Measurements from ENCODE around the gene CCNQ.

CCNQ gene

GRCh38 chrX:153637121-153638040 is 38.4 kb upstream of the CCNQ start:
- no peak for DNase-seq

DNA sequence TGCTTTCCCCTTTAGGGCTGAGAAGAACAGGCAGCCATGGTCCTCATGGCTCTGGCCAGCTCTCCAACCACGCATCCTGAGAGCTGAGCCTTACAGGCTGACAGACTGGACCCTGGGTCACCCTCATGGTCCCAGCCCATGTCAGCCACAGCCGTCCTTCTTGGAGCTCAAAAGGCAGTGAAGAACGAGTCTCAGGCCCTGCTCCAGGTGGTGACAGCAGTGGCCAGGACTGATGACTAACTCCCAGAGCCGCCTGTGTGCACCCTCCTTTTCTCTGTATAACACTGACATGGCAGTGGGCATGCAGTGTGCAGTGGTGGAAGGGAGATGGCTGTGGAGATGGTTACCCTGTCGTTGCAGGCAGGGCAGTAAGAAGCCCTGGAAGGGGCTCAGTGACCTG is 37.8 kb upstream of the CCNQ start:
- no peak for DNase-seq

- peak; percentile 34 for DNase-seq
Observed at GRCh38 chrX:153635788-153636668, 37.1 kb upstream of the CCNQ start.

- no peak for DNase-seq
Observed at GRCh38 chrX:153635388-153635787, 36.4 kb upstream of the CCNQ start.

DNA sequence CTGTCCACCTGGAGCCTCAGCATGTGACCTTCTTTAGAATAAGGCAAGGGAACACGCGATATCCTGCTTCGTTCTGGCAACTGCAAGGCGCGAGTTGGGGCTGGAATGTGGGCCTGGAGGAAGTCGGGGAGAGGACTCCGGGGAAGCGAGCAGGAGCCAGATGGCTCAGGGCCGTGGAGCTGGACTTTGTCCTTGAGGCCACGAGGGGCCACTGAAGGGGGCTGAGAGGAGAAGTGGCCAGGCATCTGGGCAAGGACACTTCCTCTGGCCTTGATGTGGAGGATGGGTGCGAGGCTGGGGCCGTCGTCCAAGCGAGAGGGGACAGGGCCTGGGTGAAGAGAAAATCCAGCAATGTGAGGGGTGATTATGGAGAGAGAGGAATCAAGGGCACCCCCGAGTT is 35.9 kb upstream of the CCNQ start:
- no peak for DNase-seq

DNA sequence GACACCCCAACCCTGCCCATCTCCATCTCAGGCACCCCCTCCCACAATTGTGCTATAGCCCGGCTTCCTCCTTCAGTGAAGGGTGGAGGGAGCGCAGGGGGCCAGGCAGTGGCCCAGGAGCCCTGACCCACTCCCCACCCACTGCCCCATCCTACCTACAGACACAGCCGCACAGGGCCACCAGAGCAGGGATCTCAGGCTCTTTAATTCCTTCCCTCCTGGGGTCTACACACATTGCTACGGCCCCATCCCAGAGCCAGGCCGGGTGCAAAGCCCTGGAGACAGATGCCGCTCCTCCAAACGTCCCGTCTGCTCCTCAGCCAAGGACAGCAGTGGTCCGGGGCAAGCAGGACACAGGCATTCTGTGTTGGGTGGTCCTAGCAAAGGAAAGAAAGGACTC is 35.3 kb upstream of the CCNQ start:
- no peak for DNase-seq

- no peak for DNase-seq
Observed at GRCh38 chrX:153633607-153634180, 34.8 kb upstream of the CCNQ start.

- DNase-seq = no peak
Observed at GRCh38 chrX:153633048-153633447, 34.1 kb upstream of the CCNQ start.

DNA sequence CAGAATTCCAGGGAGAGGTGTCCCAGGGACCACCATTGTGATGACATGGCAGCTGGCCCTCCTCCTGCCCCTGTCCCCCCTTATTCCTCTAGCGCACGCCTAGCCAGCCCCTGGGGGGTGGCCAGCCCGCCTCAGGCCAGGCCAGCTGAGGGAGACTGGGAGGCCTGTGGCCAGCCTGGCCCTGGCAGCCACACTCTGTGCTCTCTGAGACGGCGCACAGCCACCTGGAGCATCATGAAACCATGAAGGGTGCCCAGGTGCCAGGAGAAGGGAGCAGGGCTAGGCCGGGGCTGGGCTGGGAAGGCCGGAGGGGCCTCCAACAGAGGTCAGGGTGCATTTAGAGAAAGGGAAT is 33.6 kb upstream of the CCNQ start:
- DNase-seq = no peak

DNA sequence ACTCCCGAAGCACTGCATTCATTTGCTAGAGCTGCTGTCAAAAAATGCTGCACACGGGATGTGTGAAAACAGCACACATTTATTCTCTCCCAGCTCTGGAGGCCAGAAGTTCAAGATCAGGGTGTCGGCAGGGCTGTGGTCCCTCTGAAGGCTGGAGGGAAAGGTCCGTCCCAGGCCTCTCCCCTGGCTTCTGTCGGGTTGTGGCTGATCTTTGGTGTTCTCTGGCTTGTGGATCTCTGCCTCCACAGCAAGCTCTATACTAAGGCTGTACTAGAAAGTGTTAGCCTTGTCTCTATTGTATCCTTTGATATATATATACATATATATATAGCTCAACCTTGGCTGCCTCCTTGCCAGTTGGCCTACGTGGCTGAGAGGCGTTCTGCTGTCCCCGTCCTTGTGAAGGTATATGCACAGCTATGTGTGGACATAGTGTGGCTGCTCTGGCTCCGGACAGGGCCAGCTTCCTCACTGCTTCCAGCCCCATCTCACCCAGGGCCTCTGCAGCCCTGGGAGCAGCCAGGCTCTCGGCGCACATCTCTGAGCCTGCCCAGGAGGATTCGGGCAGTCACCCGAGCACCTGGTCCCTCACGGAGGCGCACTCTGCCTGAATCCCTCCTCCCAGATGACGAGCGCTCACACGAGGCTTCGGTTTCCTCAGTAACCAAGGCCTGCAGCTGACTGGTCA is 33.1 kb upstream of the CCNQ start:
- no peak for DNase-seq

DNA sequence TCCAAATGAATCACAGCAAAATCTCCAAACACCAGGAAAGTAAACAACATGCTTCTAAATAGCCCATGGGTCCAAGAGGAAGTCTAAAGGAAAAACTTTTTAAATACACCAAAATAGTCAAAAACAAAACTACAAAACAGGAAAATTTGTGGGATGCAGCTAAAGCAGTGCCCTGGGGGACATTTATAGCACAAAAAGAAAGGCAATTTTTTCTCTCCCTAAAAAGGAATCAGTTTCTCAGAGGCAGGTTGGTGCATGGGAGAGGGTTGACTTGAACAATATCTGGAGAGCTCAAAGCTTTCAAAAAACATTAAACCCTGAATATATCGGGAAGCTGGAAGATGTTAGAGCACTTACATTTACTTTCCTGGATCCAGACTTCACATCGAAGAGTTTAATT is 32.4 kb upstream of the CCNQ start:
- no peak for DNase-seq

DNA sequence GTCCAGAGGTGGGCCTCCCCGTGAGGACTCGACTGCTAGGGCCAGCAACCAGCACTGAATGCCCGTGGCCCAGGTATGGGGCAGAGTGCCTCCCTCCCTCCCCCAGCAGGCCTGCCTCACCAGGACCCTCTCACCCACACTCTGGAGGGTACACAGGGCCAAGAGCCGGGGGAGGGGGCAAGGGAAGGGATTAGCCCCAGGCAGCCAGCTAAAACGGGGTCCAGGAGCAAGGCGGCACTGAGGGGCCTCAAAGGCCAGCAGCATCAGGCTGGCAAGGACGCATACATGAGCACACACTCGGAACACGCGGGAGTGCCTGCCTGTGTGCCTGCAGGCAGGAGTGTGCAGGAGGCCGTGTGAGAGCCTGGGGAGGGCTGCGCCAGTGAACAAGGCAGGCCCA is 29.7 kb upstream of the CCNQ start:
- no peak for DNase-seq

DNA sequence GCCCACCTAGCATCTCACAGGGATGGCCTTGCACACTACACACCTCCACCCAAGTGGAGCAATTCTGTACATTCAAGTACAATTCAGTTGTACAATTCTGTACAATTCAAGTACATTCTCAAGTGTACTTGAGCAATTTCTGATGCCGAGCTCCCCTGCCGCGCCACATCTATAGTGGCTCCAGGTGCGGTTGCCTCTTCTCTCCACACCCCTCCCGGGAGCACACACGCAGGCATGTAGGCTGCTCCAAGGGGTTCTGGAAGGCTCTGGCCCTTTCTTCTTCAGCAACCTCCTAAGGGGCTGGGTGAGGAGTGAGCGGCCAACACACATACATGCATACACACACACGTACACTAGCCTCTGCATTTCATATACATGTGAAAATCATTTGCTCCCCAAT is 29.2 kb upstream of the CCNQ start:
- DNase-seq = no peak

DNA sequence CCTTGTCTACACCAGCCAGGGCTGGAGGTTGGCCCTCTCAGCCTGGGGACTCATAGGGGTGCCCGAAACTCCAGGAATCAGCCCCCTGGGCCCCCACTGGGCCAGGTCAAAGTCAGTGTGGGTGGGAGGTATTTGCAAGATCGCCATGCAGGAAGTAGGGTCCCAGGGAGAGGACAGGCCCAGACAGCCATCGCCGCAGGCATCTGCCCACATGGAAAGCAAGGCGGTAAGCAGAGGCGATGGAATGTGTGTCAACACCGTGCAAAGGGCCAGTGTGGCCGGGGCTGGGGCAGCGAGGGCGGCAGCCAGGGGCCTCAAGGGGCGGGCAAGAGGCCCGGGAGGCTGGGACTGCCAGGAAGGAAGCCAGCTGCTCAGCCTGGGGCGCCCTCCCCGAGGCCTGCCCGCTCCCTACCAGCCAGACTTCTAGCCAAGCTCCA is 28.8 kb upstream of the CCNQ start:
- no peak for DNase-seq

DNA sequence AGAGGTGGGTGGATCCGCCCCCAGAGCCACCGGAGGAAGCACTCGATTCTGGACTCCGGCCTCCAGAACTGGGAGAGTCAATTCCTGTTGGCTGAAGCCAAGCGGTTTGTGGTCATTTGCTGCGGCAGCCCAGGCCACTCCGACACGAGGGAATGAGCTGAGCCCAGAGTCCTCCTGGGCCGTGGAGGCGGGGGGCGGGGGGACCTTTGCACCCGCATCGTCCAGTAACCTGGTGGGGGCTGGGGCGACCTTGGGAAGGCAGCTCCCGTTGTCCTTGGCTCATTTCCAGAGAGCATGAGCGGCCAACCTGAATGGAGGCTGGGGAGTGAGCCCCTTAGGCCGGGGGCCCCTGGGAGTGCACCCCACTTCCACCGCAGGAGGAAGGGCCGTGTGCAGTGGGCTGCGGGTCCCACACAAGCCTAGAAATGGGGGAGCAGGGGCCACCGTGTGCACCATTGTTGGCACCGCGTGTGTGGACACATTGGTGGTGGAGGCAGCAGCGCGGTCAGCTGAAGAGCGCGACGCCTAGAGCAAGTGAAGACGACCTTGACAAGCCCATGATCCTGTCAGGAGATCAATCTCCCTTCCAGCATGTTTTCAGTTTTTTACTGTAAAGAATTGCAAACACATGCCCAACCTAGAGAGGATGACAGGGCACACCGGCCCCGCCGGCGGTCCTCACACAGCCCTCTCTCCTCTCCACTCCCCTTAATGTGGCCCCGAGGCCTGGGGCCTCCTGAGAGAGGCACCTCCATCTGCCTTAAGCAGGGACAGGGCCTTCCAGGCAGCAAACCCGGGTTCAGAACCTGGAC is 28.1 kb upstream of the CCNQ start:
- no peak for DNase-seq

DNA sequence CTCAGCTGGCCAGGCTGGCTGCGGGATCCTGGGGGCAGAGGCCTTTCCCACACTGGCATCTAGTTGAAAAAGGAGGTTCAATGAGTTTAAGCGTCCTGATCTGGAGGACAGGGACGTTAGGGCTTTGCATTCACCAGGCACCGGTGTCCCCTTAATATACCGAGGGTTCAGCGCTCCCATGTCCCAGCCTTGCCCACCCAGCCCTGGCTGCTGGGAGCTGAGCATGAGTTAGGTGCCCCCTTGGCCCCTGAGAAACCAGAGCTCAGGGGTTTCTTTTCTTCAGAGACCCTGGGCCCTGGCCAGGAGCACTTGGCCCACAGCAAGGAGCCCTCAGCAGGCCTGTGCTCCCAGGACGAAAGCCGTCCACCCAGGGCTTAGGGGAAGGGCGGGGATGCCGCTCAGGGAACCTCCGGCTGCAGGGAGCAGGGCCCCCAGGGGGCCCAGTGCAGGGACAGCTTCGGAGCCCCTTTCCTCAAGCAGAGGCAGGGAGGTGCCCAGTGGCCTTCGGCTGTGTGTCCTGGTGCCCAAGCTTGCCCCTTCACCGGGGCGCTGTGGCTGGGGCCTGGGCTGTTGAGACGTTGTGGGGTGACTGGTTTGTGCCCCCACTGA is 27.2 kb upstream of the CCNQ start:
- DNase-seq = no peak

- no peak for DNase-seq
Observed at GRCh38 chrX:153625271-153626024, 26.5 kb upstream of the CCNQ start.

- DNase-seq = no peak
Observed at GRCh38 chrX:153624196-153625091, 25.5 kb upstream of the CCNQ start.

DNA sequence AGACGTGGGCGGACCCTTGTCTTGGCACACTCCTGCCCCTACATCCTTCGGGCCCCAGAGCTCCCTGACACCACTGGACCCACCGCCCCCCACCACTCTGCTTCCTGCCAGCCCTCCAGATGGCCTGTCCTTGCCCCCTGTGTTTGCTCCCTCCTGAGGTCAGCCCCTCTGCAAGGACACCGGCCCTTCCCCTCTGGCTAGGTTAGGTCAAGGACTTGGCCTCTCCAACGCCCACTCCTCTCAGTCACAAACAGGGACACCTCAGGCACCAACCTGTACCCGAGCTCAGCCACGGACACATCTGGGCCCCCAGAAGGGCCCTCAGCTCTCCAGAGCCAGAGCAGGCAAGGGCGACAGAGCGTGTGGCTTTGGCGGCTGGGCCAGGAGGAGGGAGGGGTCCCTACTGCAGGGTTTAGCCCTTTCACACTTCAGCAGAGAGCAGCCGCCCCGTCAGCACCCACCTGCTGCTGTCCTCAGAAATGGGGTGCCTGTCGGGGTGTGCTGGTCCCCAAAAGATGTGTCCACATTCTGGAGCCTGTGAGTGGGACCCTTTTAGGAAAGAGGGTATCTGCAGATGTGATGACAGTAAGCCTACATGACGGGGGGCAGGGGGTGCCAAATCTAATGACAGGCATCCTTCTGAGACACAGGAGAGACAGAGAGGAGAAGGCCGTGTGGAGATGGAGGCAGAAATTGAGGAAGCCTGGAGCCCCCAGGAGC is 24.5 kb upstream of the CCNQ start:
- DNase-seq = no peak
